ENCODE results near the gene PLLP. TPM values are rescaled to one million over a fixed set of nuclear protein-coding genes. Genes with fewer than 3 reads are reported as not detected.

The PLLP gene
- total RNA-seq, 6 donors from 2014 or later = 38.8 to 184 (median 114) TPM

GRCh38 chr16:57239107-57239506 is 45.4 kb downstream of the PLLP start:
- H3K27ac ChIP-seq = no peak overlapping the region
- 65 to 76% methylated on average over 2 of the region's 2 CpGs for WGBS, 2 donors
- no peak for TF ChIP-seq EP300 (IDR thresholded peaks at IDR 0.05)
- TF ChIP-seq POLR2A (IDR thresholded peaks at IDR 0.05) = no peak
- no peak for TF ChIP-seq CTCF (IDR thresholded peaks at IDR 0.05)
- TF ChIP-seq POLR2AphosphoS5 (IDR thresholded peaks at IDR 0.05) = no peak
- no peak for DNase-seq
- peaks cover 0 to 17% (median 7%) of the 10 kb centered on the region in 4 donors for H3K4me1 ChIP-seq
- peaks cover 0 to 49% (median 13%) of the 10 kb centered on the region in 4 donors for H3K36me3 ChIP-seq
- H3K27me3 ChIP-seq = no peaks in the 10 kb centered on the region
- H3K9me3 ChIP-seq = no peaks in the 10 kb centered on the region
- ATAC-seq (ENCODE audit: low FRiP score in 2 of 2) = no peak
- no peak overlapping the region for H3K4me3 ChIP-seq

DNA sequence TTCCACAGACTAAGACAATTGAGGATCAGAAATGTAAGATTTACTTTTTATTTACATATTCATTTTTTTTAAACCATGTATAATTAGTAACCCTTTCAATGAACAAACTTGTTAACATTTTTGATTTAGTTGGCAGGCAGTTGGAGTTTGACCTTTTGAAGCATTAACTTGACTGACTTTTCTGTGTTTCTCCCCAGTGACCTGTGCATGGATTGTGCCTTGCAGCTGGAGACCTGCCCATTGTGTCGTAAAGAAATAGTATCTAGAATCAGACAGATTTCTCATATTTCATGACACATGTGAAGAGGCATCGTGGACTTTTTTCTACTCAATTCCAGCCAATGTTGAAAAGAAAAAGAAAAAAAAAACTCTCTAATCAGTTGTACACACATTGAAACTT is 45.8 kb downstream of the PLLP start:
- peaks cover 0 to 53% (median 15%) of the 10 kb centered on the region in 4 donors for H3K36me3 ChIP-seq
- WGBS, 2 donors = 73 to 84% methylated on average over 2 of the region's 2 CpGs

DNA sequence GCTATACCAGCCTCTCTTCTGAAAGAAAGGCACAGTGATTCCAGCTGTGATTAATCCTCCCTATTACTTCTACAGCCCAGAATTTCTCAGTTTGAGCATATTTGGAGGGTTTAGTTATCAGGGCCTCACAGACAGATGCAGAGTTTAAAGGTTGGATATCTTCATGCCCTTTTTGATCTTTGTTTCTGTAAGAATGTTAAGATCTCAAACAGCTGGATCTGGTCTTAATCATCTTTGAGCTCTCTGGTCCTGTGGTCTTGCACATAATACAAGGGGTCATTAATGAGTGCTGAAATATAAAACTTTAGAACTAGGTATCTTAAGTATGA is 48.5 kb downstream of the PLLP start:
- no peak for DNase-seq
- H3K9me3 ChIP-seq = no peaks in the 10 kb centered on the region
- peaks cover 0 to 11% (median 5%) of the 10 kb centered on the region in 4 donors for H3K4me1 ChIP-seq
- no peak overlapping the region for H3K27ac ChIP-seq
- TF ChIP-seq POLR2AphosphoS5 (IDR thresholded peaks at IDR 0.05) (no peak), CTCF (IDR thresholded peaks at IDR 0.05) (no peak), POLR2A (IDR thresholded peaks at IDR 0.05) (no peak), EP300 (IDR thresholded peaks at IDR 0.05) (no peak)
- peaks cover 15 to 80% (median 33%) of the 10 kb centered on the region in 4 donors for H3K36me3 ChIP-seq
- no peak for ATAC-seq (ENCODE audit: low FRiP score in 2 of 2)
- no peaks in the 10 kb centered on the region for H3K27me3 ChIP-seq
- no peak overlapping the region for H3K4me3 ChIP-seq

More for the DNA sequence above, 45.8 kb downstream of the PLLP start:
- no peak for DNase-seq
- H3K4me1 ChIP-seq = peaks cover 0 to 17% (median 5%) of the 10 kb centered on the region in 4 donors
- H3K9me3 ChIP-seq = no peaks in the 10 kb centered on the region
- no peak overlapping the region for H3K4me3 ChIP-seq
- no peak for TF ChIP-seq POLR2A (IDR thresholded peaks at IDR 0.05)
- no peak for TF ChIP-seq POLR2AphosphoS5 (IDR thresholded peaks at IDR 0.05)
- TF ChIP-seq EP300 (IDR thresholded peaks at IDR 0.05) = no peak
- TF ChIP-seq CTCF (IDR thresholded peaks at IDR 0.05) = no peak
- ATAC-seq (ENCODE audit: low FRiP score in 2 of 2) = no peak
- no peaks in the 10 kb centered on the region for H3K27me3 ChIP-seq
- no peak overlapping the region for H3K27ac ChIP-seq

DNA sequence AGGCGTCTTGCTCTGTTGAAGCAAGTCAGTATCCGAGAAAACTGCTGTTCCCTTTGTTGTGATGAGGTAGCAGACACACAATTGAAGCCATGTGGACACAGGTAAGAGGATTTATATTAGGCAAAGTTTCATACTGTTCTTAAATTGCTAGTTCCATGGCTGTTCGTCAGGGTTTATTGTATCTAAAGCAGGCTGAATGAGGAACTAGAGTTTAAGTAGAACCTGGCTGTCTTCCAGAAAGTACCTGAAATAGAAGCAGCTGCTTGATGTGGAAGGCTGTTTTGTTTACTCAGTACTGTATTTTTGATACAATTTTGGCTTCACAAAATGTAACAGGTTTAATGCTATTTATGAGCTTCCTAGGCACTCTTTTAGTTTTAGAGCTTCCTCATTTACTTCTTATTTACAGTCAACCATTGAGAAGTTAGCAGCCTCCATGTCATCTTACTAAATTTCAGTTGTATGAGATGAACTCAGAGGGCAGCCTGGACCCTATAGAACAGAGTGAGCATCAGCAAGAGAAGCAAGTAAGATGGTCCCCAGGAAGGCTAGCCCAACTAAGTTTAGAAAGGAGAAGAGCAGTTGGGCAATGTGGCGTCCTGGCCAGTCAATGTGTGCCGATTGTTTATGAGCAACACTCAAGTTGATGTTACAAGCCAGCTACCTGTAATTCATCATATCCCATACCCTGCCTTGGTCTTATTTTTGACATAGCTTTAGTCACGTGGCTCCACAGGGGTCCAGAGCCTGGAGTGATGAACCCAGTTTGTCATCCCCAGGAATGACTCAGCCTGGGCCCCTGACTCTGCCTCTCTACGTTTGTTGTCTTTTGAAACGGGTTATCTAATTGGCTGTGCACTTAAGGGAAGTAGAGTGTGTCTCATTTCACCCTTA is 49.1 kb downstream of the PLLP start:
- 69 to 73% methylated on average over 8 of the region's 8 CpGs for WGBS, 2 donors
- H3K9me3 ChIP-seq = no peaks in the 10 kb centered on the region
- peaks cover 17 to 86% (median 39%) of the 10 kb centered on the region in 4 donors for H3K36me3 ChIP-seq
- TF ChIP-seq EP300 (IDR thresholded peaks at IDR 0.05) (no peak), POLR2AphosphoS5 (IDR thresholded peaks at IDR 0.05) (no peak), CTCF (IDR thresholded peaks at IDR 0.05) (no peak), POLR2A (IDR thresholded peaks at IDR 0.05) (no peak)
- no peak for ATAC-seq (ENCODE audit: low FRiP score in 2 of 2)
- peaks cover 0 to 11% (median 5%) of the 10 kb centered on the region in 4 donors for H3K4me1 ChIP-seq
- no peaks in the 10 kb centered on the region for H3K27me3 ChIP-seq
- DNase-seq = no peak
- no peak overlapping the region for H3K27ac ChIP-seq
- no peak overlapping the region for H3K4me3 ChIP-seq

DNA sequence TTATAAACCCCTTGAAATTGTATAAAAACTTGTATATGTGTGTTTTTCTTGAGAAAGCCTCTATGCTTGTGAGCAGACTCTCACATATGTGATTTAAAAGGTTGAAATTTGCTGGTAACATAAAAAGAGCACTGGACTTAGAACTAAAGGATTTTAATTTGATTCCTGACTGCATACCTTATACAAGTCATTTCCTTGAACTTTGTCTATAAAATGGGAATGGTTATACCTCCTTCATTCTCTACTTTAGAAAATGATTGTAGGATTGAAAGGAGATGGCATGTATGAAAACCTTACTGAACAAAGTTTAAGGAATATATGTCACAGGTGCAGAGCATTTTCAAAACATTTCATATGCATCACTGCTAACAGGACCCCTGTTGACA is 49.8 kb downstream of the PLLP start:
- TF ChIP-seq CTCF (IDR thresholded peaks at IDR 0.05) = no peak
- no peak for TF ChIP-seq POLR2A (IDR thresholded peaks at IDR 0.05)
- no peak for TF ChIP-seq EP300 (IDR thresholded peaks at IDR 0.05)
- no peak for TF ChIP-seq POLR2AphosphoS5 (IDR thresholded peaks at IDR 0.05)
- H3K27ac ChIP-seq = no peak overlapping the region
- ATAC-seq (ENCODE audit: low FRiP score in 2 of 2) (no peak), DNase-seq (no peak)
- H3K36me3 ChIP-seq = peaks cover 17 to 86% (median 44%) of the 10 kb centered on the region in 4 donors
- no peaks in the 10 kb centered on the region for H3K27me3 ChIP-seq
- no peaks in the 10 kb centered on the region for H3K9me3 ChIP-seq
- peaks cover 0 to 11% (median 5%) of the 10 kb centered on the region in 4 donors for H3K4me1 ChIP-seq
- H3K4me3 ChIP-seq = no peak overlapping the region

Measured in upper lobe of left lung (tissue), 6 donors.